Neural cell (in vitro differentiated cells): ENCODE results near the gene OPN5.

Source experiments
- CTCF ChIP-seq: fragments of 450-650 bp; IDR thresholded peaks from 2 replicates; pipeline ENCODE4 v1.5.1; 2014; ENCODE audit warnings: antibody characterized with exemption, mild to moderate bottlenecking, moderate library complexity; ENCODE audit not compliant: poor library complexity, severe bottlenecking
- EP300 ChIP-seq: fragments of 450-650 bp; conservative IDR thresholded peaks from 2 replicates; pipeline ENCODE4 v1.6.1; 2014; ENCODE audit warnings: antibody characterized with exemption, mild to moderate bottlenecking, moderate library complexity; ENCODE audit not compliant: poor library complexity, severe bottlenecking
- POLR2AphosphoS5 ChIP-seq: IDR thresholded peaks from 2 replicates; pipeline ENCODE4 v1.6.1; 2012
- REST ChIP-seq: IDR thresholded peaks from 2 replicates; pipeline ENCODE4 v1.6.1; 2012; ENCODE audit warnings: borderline replicate concordance
- TAF1 ChIP-seq: IDR thresholded peaks from 2 replicates; pipeline ENCODE4 v1.6.1; 2012; ENCODE audit warnings: low read depth

DNA sequence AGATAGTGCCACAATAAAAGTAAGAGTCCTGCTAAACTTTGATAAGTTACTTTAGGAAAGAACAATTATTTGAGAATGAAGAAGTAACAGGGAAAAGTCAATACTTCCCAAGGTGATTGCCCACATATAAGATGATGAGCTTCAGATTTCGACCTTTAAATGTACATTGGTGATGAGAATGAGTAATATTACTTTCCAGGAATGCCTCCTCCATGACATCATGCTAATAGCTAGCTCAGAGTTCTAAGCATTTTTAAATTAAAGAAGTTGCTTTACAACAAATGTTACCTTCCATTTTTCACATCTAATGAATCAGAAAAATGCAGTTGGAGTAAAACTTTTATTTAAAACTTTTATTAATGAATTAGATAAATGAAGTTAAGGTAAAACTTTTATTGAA is 22.5 kb upstream of the OPN5 start:
- TF ChIP-seq CTCF (no peak), POLR2AphosphoS5 (no peak), REST (no peak), TAF1 (no peak), EP300 (no peak)
